A549 (cell line): ENCODE measurements around the gene STAB2. TPM values are rescaled to one million over a fixed set of nuclear protein-coding genes. Genes with fewer than 3 reads are reported as not detected.

Experiments used
- ATAC-seq, 2 experiments: fragments of 200-7000 bp in 1 of 2; fragments of >200 bp in 1 of 2; cut with Nextera tagmentation in 1 of 2; cut with Tn5 transposase in 1 of 2; 3 replicates each; pipeline versions ENCODE4 v1.8.0 to v1.9.1; 2018 to 2020; ENCODE audit warnings: mild to moderate bottlenecking in 1 of 2, moderate library complexity in 1 of 2
- CTCF ChIA-PET: fragments of 300-600 bp; sonication (Branson Sonifier 250); formaldehyde crosslinking; extraction: SDS; loops from one replicate; lab custom pipeline; 2021; ENCODE audit warnings: antibody characterized with exemption, inconsistent platforms; lab: Yijun Ruan, JAX
- POLR2A ChIA-PET: fragments of 350-600 bp; formaldehyde crosslinking; extraction: SDS; loops from one replicate; lab custom pipeline; 2021; ENCODE audit warnings: antibody characterized with exemption, inconsistent platforms; lab: Yijun Ruan, JAX
- DNase-seq, 2 experiments: peaks; one replicate each; pipeline versions ENCODE4 v3.0.0 to v3.0.0-alpha.2; 2011 to 2016; ENCODE audit warnings: low read depth in 1 of 2, low spot score in 1 of 2
- FAIRE-seq: peaks from 2 replicates; lab custom pipeline; 2011; peaks lifted over from hg19 to GRCh38; lab: Jason Lieb, UNC
- H3K27ac ChIP-seq, 2 experiments: fragments of >200 bp; sonication (Bioruptor Twin); formaldehyde crosslinking; 3 replicates each; pipeline ENCODE4 v1.5.1; 2016 to 2017
- H3K4me1 ChIP-seq: fragments of >200 bp; sonication (Bioruptor Twin); formaldehyde crosslinking; 3 replicates; pipeline ENCODE4 v1.6.1; 2016
- H3K4me2 ChIP-seq: fragments of >200 bp; sonication (Bioruptor Twin); formaldehyde crosslinking; 3 replicates; pipeline ENCODE4 v1.6.1; 2016
- H3K4me3 ChIP-seq: fragments of >200 bp; sonication (Bioruptor Twin); formaldehyde crosslinking; 3 replicates; pipeline ENCODE4 v1.5.1; 2016
- H3K9me3 ChIP-seq: fragments of >200 bp; sonication (Bioruptor Twin); formaldehyde crosslinking; 3 replicates; pipeline ENCODE4 v1.6.1; 2016
- CBX8 ChIP-seq: fragments of 200-600 bp; sonication (generic); IDR thresholded peaks from 2 replicates; pipeline ENCODE4 v1.6.1; 2016
- CEBPB ChIP-seq, 2 experiments: fragments of >200 bp in 1 of 2; sonication (Bioruptor Twin) in 1 of 2; formaldehyde crosslinking in 1 of 2; IDR thresholded peaks; 2 replicates each; pipeline ENCODE4 v1.6.1; 2012 to 2016
- CHD4 ChIP-seq: fragments of 200-600 bp; sonication (generic); IDR thresholded peaks from 2 replicates; pipeline ENCODE4 v1.6.1; 2016; ENCODE audit warnings: antibody characterized with exemption, mild to moderate bottlenecking, borderline replicate concordance
- ESRRA ChIP-seq: fragments of 150-350 bp; IDR thresholded peaks from 2 replicates; pipeline ENCODE4 v1.6.1; 2014; ENCODE audit warnings: mild to moderate bottlenecking, low read length, borderline replicate concordance
- FOSB ChIP-seq: fragments of 250-450 bp; sonication (Bioruptor Pico); IDR thresholded peaks from 2 replicates; pipeline ENCODE4 v1.5.0; 2020; ENCODE audit warnings: mild to moderate bottlenecking, moderate library complexity
- HDAC2 ChIP-seq: fragments of 200-600 bp; sonication (generic); IDR thresholded peaks from 2 replicates; pipeline ENCODE4 v1.6.1; 2016
- JUNB ChIP-seq: fragments of >200 bp; sonication (Bioruptor Twin); formaldehyde crosslinking; IDR thresholded peaks from 2 replicates; pipeline ENCODE4 v1.6.1; 2016
- KDM1A ChIP-seq: fragments of 200-600 bp; sonication (generic); IDR thresholded peaks from 2 replicates; pipeline ENCODE4 v1.6.1; 2016; ENCODE audit warnings: low read depth, mild to moderate bottlenecking
- MAFK ChIP-seq: fragments of 450-650 bp; IDR thresholded peaks from 2 replicates; pipeline ENCODE4 v1.6.1; 2014; ENCODE audit not compliant: partially characterized antibody
- NPAS2 ChIP-seq: fragments of 250-450 bp; sonication (Bioruptor Pico); IDR thresholded peaks from 2 replicates; pipeline ENCODE4 v1.8.0; 2022; ENCODE audit warnings: mild to moderate bottlenecking, moderate library complexity, borderline replicate concordance
- PHF8 ChIP-seq: fragments of 200-600 bp; sonication (generic); IDR thresholded peaks from 2 replicates; pipeline ENCODE4 v1.6.1; 2016; ENCODE audit warnings: low read depth, mild to moderate bottlenecking, antibody characterized with exemption, moderate library complexity, borderline replicate concordance
- RFX5 ChIP-seq: fragments of 450-650 bp; IDR thresholded peaks from 2 replicates; pipeline ENCODE4 v1.7.1; 2014; ENCODE audit warnings: antibody characterized with exemption, mild to moderate bottlenecking, moderate library complexity
- WGBS: methylation state at CpG from one replicate; pipeline ENCODE4 v1.1.6; 2017; ENCODE audit errors: missing lambda C conversion rate; 5-methylcytosine and 5-hydroxymethylcytosine counted together
- polyA plus RNA-seq, 4 experiments: library from polyadenylated mRNA; depleted of rRNA in 3 of 4; stranded (reverse); fragments of >200 nt; fragmentation: RNase III in 1 of 4; extraction: RNeasy Plus Mini Kit Qiagen cat#74134 plus additional on column Dnase treatment in 1 of 4; gene quantifications; 2 replicates in 3 of 4; 3 replicates in 1 of 4; pipeline ENCODE4 v1.2.3, GENCODE V29; 2011 to 2017
- TF ChIP-seq, protein P1 (sequence below): IDR thresholded peaks from 2 replicates; pipeline ENCODE4 v1.6.1; 2012; ENCODE audit warnings: low read depth, borderline replicate concordance
- TF ChIP-seq, protein P2 (sequence below): IDR thresholded peaks from 2 replicates; pipeline ENCODE4 v1.6.1; 2012
- TF ChIP-seq, protein P3 (sequence below): fragments of 200-600 bp; sonication (generic); IDR thresholded peaks from 2 replicates; pipeline ENCODE4 v1.6.1; 2016; ENCODE audit warnings: antibody characterized with exemption, mild to moderate bottlenecking, moderate library complexity
- TF ChIP-seq, protein P4 (sequence below): fragments of >200 bp; sonication (Bioruptor Twin); formaldehyde crosslinking; IDR thresholded peaks from 3 replicates; pipeline ENCODE4 v1.6.1; 2016
- TF ChIP-seq, protein P5 (sequence below): IDR thresholded peaks from 2 replicates; pipeline ENCODE4 v1.6.1; 2012

Gene STAB2
- polyA plus RNA-seq, 2 of the 4 experiments (the other 2 are of a cell fraction), result not detected

DNA sequence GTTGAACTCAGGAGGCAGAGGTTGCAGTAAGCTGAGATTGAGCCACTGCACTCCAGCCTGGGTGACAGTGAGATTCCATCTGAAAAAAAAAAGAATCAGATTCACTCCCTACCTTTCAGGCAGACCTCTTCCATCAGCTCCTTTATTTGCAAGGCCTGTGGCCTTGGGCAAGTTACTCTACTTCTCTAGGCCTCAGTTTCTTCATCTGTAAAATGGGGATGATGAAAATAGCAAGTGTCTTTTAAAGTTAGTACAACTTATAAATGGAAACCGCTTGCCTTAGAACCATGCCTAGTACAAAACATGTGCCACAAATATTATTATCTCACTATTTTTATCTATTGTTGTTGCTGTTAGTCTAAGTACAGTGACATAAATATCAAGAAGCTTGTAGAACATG lies 84.3 kb downstream of the STAB2 start:
- WGBS, result 93% methylated on average over 1 of the region's 1 CpG
- DNase-seq (no peak), FAIRE-seq (no peak), ATAC-seq (no peak)
- Histone ChIP-seq H3K4me1 (peaks cover 22% of the 10 kb centered on the region), H3K27ac (no peak overlapping the region), H3K4me2 (no peak overlapping the region), H3K9me3 (no peaks in the 10 kb centered on the region), H3K4me3 (no peak overlapping the region)
- TF ChIP-seq NPAS2, result no peak
- TF ChIP-seq, protein P1, sequence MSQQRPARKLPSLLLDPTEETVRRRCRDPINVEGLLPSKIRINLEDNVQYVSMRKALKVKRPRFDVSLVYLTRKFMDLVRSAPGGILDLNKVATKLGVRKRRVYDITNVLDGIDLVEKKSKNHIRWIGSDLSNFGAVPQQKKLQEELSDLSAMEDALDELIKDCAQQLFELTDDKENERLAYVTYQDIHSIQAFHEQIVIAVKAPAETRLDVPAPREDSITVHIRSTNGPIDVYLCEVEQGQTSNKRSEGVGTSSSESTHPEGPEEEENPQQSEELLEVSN, result no peak
- no peak for TF ChIP-seq FOSB
- no peak for TF ChIP-seq PHF8
- no peak for TF ChIP-seq ESRRA
- no peak for TF ChIP-seq JUNB
- TF ChIP-seq, protein P2, sequence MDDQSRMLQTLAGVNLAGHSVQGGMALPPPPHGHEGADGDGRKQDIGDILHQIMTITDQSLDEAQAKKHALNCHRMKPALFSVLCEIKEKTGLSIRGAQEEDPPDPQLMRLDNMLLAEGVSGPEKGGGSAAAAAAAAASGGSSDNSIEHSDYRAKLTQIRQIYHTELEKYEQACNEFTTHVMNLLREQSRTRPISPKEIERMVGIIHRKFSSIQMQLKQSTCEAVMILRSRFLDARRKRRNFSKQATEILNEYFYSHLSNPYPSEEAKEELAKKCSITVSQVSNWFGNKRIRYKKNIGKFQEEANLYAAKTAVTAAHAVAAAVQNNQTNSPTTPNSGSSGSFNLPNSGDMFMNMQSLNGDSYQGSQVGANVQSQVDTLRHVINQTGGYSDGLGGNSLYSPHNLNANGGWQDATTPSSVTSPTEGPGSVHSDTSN, result no peak
- TF ChIP-seq, protein P3, sequence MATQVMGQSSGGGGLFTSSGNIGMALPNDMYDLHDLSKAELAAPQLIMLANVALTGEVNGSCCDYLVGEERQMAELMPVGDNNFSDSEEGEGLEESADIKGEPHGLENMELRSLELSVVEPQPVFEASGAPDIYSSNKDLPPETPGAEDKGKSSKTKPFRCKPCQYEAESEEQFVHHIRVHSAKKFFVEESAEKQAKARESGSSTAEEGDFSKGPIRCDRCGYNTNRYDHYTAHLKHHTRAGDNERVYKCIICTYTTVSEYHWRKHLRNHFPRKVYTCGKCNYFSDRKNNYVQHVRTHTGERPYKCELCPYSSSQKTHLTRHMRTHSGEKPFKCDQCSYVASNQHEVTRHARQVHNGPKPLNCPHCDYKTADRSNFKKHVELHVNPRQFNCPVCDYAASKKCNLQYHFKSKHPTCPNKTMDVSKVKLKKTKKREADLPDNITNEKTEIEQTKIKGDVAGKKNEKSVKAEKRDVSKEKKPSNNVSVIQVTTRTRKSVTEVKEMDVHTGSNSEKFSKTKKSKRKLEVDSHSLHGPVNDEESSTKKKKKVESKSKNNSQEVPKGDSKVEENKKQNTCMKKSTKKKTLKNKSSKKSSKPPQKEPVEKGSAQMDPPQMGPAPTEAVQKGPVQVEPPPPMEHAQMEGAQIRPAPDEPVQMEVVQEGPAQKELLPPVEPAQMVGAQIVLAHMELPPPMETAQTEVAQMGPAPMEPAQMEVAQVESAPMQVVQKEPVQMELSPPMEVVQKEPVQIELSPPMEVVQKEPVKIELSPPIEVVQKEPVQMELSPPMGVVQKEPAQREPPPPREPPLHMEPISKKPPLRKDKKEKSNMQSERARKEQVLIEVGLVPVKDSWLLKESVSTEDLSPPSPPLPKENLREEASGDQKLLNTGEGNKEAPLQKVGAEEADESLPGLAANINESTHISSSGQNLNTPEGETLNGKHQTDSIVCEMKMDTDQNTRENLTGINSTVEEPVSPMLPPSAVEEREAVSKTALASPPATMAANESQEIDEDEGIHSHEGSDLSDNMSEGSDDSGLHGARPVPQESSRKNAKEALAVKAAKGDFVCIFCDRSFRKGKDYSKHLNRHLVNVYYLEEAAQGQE, result no peak
- TF ChIP-seq, protein P4, sequence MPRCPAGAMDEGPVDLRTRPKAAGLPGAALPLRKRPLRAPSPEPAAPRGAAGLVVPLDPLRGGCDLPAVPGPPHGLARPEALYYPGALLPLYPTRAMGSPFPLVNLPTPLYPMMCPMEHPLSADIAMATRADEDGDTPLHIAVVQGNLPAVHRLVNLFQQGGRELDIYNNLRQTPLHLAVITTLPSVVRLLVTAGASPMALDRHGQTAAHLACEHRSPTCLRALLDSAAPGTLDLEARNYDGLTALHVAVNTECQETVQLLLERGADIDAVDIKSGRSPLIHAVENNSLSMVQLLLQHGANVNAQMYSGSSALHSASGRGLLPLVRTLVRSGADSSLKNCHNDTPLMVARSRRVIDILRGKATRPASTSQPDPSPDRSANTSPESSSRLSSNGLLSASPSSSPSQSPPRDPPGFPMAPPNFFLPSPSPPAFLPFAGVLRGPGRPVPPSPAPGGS, result no peak
- POLR2A ChIA-PET, result no interaction called here
- CTCF ChIA-PET, result interaction anchor here (1.2 kb wide), 1 partner anchor 48 kb away, joined by 5 read pairs; no protein-coding TSS in a partner anchor

DNA sequence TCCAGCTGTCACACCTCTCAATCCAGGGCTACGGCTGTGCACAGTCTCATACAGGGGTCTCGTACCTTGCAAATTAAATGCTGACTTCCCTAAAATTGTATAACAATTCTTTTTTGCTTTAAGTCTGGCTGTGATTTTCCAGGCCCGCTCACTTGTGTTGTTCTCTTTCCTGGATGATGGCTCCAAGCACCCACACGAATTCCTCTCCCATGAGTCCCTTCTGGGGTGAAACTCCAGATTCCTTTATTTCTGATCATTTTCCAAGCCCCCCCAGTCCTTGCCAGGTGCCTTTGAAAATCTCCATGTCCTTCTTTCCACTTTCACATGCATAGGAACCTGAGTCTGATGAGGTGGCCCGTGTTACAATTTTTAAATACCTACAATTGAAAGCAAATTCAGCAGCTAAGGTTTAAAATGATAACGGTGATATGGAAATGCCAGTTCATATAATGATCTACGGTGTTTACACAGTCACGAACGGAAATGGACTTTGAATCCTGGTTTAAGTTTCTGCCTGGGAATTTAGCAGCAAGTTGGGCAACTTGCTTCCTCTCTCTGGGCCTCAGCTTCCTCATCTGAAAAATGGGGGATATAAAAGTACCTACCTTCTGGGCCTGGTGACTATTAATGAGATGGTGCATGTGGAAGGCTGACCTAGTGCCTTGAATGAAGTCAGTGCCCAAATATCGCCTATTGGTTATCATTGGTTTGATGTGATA lies 85.5 kb downstream of the STAB2 start:
- peak overlapping the region; percentile 49 to 62; a peak in 4 of 6 replicates for H3K27ac ChIP-seq
- DNase-seq (peak in 1 of 2 experiments; percentile 60), ATAC-seq (peak in 1 of 2 experiments; percentile 49; a peak in 3 of 6 replicates), FAIRE-seq (no peak)
- CTCF ChIA-PET, result interaction anchor here (1.3 kb wide), 2 partner anchors 7 to 40 kb away, joined by 3 to 5 read pairs; no protein-coding TSS in a partner anchor
- TF ChIP-seq CEBPB (IDR thresholded peaks at IDR 0.05) (peak in 1 of 2 experiments; percentile 61; a peak in 1 of 4 replicates), CBX8 (no peak), RFX5 (no peak), HDAC2 (peak; percentile 67; the same call in 1 of the 2 replicates), MAFK (peak; percentile 32), KDM1A (peak; percentile 61; the same call in 1 of the 2 replicates), CHD4 (peak; percentile 72; the same call in 1 of the 2 replicates), NPAS2 (no peak)
- TF ChIP-seq, protein P5, sequence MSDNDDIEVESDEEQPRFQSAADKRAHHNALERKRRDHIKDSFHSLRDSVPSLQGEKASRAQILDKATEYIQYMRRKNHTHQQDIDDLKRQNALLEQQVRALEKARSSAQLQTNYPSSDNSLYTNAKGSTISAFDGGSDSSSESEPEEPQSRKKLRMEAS, result 0 out of 2 replicates have a peak, but pooled peaks have one; percentile 14
- H3K4me2 ChIP-seq, result peak overlapping the region; percentile 76
- POLR2A ChIA-PET, result no interaction called here
- WGBS, result 42% methylated on average over 10 of the region's 10 CpGs
- no peak overlapping the region for H3K4me3 ChIP-seq
- H3K4me1 ChIP-seq, result peaks cover 22% of the 10 kb centered on the region
- H3K9me3 ChIP-seq, result no peaks in the 10 kb centered on the region
